ENCODE measurements around the gene MACROD2.

Gene MACROD2

DNA sequence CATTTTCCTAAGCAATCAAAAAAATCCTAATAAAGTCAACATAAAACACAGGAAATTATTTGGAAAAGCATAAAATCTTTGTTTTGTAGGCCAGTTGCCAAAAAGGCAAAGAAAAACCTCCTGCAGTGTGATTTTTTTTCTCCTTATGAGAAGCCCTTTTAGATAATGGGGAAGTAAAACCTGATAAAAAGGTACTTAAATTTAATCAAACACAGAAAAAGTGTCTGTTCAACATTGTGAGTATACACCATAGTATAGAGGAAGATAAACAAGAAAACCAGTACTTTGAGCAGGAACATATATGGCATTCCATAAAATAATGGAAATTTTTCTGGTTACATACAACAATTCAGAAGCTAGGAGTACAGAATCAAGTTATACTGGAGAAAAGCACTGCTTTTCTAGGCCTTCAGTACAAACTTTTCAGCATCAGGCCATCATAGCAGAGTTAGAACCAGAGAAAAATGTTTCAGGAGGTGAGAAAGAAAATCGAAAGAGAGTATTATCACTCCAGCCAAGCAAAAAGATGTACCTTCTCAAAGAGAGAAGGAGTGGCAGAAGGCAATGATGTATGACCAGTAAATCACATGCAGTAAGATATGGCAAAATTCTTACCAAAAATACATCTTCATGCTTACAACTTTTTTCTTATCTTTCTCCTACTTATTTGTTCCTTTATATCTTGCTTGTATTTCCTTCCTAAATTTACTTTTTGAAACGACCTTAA is 2083.0 kb downstream of the MACROD2 start:
- TF ChIP-seq CTCF (IDR thresholded peaks at IDR 0.05; ENCODE audit: low read depth, low read length, missing control alignments), result no peak
- no peak overlapping the region for H3K4me3 ChIP-seq (replicated peaks; ENCODE audit: low read depth, low read length)

GRCh38 chr20:16081421-16081820 is 2086.1 kb downstream of the MACROD2 start:
- no peak overlapping the region for H3K4me3 ChIP-seq (replicated peaks; ENCODE audit: low read depth, low read length)
- TF ChIP-seq CTCF (IDR thresholded peaks at IDR 0.05; ENCODE audit: low read depth, low read length, missing control alignments), result no peak
- no peak for DNase-seq (ENCODE audit: extremely low read depth, low read depth)

More for the DNA sequence above, 2083.0 kb downstream of the MACROD2 start:
- no peak for DNase-seq (ENCODE audit: extremely low read depth, low read depth)

DNA sequence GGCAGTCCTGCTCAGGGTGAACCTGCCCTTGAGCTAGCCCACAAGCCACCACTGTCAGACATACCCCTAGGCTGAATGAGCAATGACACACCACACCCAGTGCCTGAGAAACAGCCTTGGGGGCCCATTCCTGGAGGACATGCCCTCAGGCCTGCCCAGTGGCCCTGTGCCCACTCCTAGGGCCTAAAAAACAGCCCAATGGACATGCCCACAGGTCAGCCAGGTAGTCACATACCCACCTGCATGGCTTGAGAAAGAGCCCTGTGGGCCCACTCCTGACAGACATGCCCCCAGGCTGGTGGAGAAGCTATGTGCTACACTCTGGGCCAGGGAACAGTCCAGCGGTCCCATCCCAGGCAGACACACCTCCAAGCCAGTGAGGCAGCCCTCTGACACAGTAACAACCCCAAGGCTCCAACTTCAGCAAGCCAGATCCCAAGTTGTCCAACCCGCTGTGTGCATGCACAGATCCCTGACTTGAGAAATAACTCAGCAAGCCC is 2086.8 kb downstream of the MACROD2 start:
- TF ChIP-seq CTCF (IDR thresholded peaks at IDR 0.05; ENCODE audit: low read depth, low read length, missing control alignments), result no peak
- no peak for DNase-seq (ENCODE audit: extremely low read depth, low read depth)

DNA sequence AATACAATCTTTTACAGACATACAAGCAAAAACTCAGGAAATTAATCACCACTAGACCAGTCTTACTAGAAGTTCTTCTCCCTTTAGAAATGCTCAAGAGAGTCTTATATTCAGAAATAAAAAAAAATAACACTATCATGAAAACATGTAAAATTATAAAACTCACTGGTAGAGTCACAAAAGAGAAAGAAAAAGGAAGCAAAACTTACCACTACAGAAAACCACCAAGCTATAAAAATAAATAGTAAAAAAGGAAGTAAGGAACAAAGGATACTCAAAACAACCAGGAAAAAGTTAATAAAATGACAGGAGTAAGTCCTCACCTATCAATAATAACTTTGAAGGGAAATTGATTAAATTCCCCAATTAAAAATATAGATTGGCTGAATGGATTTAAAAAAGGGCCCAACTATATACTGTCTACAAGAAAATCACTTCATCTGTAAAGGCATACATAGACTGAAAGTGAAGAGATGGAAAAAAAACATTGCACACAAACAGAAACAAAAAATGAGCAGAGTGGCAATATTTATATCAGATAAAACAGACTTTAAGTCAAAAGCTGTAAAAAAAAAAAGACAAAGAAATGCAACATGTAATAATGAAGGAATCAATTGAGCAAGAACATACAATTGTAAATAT is 2088.4 kb downstream of the MACROD2 start:
- no peak for DNase-seq (ENCODE audit: extremely low read depth, low read depth)
- no peak overlapping the region for H3K4me3 ChIP-seq (replicated peaks; ENCODE audit: low read depth, low read length)
- TF ChIP-seq CTCF (IDR thresholded peaks at IDR 0.05; ENCODE audit: low read depth, low read length, missing control alignments), result no peak

More for the DNA sequence above, 2086.8 kb downstream of the MACROD2 start:
- no peak overlapping the region for H3K4me3 ChIP-seq (replicated peaks; ENCODE audit: low read depth, low read length)

GRCh38 chr20:16095226-16095625 is 2099.9 kb downstream of the MACROD2 start:
- TF ChIP-seq CTCF (IDR thresholded peaks at IDR 0.05; ENCODE audit: low read depth, low read length, missing control alignments), result no peak
- no peak for DNase-seq (ENCODE audit: extremely low read depth, low read depth)

GRCh38 chr20:16096756-16097326 is 2101.5 kb downstream of the MACROD2 start:
- DNase-seq (ENCODE audit: extremely low read depth, low read depth), result no peak
- no peak overlapping the region for H3K4me3 ChIP-seq (replicated peaks; ENCODE audit: low read depth, low read length)
- no peak for TF ChIP-seq CTCF (IDR thresholded peaks at IDR 0.05; ENCODE audit: low read depth, low read length, missing control alignments)

More at GRCh38 chr20:16095226-16095625, 2099.9 kb downstream of the MACROD2 start:
- no peak overlapping the region for H3K4me3 ChIP-seq (replicated peaks; ENCODE audit: low read depth, low read length)

All from HFF-Myc (cell line).